GM12864 (cell line): Measurements from ENCODE around the gene MAP1B.

Experiments
- DNase-seq: peaks from one replicate; pipeline ENCODE4 v3.0.0-alpha.2; 2011; ENCODE audit warnings: low read depth
- H3K4me3 ChIP-seq: 2 replicates; pipeline ENCODE4 v1.5.1; 2011; ENCODE audit warnings: mild to moderate bottlenecking, low read depth, low read length, control low read depth
- CTCF ChIP-seq: IDR thresholded peaks from 2 replicates; pipeline ENCODE4 v1.5.1; 2011; ENCODE audit warnings: low read depth, mild to moderate bottlenecking, moderate library complexity, low read length, control low read depth, inconsistent platforms; ENCODE audit errors: missing control alignments

Gene MAP1B

GRCh38 chr5:72185496-72186329 lies 78.4 kb downstream of the MAP1B start:
- H3K4me3 ChIP-seq, result no peak overlapping the region
- no peak for TF ChIP-seq CTCF
- no peak for DNase-seq

- DNase-seq, result no peak
- H3K4me3 ChIP-seq, result no peak overlapping the region
These were observed 80.3 kb downstream of the MAP1B start for GRCh38 chr5:72187388-72188075.

GRCh38 chr5:72188166-72188565 lies 80.9 kb downstream of the MAP1B start:
- H3K4me3 ChIP-seq, result no peak overlapping the region
- no peak for DNase-seq
- TF ChIP-seq CTCF, result no peak

More at GRCh38 chr5:72187388-72188075, 80.3 kb downstream of the MAP1B start:
- no peak for TF ChIP-seq CTCF

- no peak for DNase-seq
- no peak overlapping the region for H3K4me3 ChIP-seq
- TF ChIP-seq CTCF, result no peak
These were observed 81.9 kb downstream of the MAP1B start for GRCh38 chr5:72189146-72189545.

GRCh38 chr5:72191404-72191803 lies 84.1 kb downstream of the MAP1B start:
- TF ChIP-seq CTCF, result no peak
- no peak overlapping the region for H3K4me3 ChIP-seq
- DNase-seq, result no peak

- TF ChIP-seq CTCF, result no peak
- no peak overlapping the region for H3K4me3 ChIP-seq
- peak; percentile 81 for DNase-seq
These were observed 87.6 kb downstream of the MAP1B start for GRCh38 chr5:72194846-72195245.
